HG02642 (cell line): ENCODE results near the gene SLC25A36.
"Not testable (repeated sequence)": the region's sequence is repeated elsewhere in the genome, so short reads cannot be mapped to it uniquely, and the experiment has no call there.

Source experiments
- ATAC-seq: cut with Tn5 transposase; IDR thresholded peaks from one replicate; pipeline ENCODE4 v1.9.1; 2021; ENCODE audit warnings: mild to moderate bottlenecking; ENCODE audit not compliant: unreplicated experiment, poor library complexity

Gene SLC25A36

DNA sequence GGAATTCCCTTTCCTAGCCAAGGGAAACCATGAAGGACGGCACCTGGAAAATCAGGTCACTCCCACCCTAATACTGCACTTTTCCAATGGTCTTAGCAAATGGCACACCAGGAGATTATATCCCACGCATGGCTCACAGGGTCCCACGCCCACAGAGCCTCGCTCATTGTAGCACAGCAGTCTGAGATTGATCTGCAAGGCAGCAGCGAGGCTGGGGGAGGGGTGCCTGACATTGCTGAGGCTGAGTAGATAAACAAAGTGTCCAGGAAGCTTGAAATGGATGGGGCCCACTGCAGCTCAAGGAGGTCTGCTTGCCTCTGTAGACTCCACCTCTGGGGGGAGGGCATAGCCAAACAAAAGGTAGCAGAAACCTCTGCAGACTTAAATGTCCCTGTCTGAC is 46.2 kb downstream of the SLC25A36 start:
- not testable (repeated sequence) for ATAC-seq

DNA sequence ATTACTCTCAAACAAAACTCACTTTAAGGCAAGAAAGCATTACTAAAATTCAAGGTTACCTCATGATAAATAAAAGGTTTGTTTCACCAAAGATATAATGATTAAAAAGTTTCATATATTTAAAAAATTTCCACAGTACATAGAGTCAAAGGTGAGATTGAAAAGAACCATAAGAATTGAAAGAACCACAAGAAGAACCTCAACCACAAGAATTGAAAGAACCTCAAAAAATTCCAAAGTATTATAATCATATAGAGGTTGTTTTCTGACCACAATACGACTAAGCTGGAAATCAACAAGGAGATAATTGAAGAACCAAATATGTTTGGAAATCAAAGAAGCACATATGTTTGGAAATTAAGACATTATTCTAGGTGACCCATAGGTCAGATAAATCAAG is 52.7 kb downstream of the SLC25A36 start:
- ATAC-seq: no peak

DNA sequence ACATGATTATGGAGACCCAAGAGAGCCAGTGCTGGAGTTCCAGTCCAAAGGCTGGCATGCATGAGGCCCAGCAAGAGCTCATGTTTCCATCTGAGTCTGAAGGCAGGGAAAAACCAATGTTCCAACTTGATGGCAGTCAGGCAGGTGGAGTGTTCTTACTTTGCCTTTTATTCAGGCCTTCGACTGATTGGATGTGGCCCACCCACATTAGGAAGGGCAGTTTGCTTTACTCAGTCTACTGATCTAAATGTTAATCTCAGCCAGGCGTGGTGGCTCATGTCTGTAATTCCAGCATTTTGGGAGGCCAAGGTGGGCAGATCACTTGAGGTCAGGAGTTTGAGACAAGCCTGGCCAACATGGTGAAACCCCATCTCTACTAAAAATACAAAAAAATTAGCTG is 53.2 kb downstream of the SLC25A36 start:
- not testable (repeated sequence) for ATAC-seq

DNA sequence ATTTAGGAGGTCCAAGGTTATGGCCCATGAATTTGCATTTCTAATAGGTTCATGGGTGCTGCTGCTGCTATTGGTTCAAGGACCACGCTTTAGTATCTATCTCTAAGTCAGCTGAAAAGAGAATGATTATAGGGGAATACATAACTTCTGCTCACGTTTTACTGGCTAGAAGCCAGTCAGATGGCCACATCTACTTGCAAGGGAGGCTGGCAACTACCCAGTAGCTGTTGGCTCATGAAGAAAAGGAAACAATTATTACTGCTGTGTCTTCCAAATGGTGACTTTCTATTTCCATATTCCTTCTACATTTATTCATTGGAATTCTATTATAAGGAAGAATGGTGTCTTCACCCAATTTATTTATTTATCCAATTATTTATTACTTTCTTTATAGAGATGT is 54.2 kb downstream of the SLC25A36 start:
- no peak for ATAC-seq

DNA sequence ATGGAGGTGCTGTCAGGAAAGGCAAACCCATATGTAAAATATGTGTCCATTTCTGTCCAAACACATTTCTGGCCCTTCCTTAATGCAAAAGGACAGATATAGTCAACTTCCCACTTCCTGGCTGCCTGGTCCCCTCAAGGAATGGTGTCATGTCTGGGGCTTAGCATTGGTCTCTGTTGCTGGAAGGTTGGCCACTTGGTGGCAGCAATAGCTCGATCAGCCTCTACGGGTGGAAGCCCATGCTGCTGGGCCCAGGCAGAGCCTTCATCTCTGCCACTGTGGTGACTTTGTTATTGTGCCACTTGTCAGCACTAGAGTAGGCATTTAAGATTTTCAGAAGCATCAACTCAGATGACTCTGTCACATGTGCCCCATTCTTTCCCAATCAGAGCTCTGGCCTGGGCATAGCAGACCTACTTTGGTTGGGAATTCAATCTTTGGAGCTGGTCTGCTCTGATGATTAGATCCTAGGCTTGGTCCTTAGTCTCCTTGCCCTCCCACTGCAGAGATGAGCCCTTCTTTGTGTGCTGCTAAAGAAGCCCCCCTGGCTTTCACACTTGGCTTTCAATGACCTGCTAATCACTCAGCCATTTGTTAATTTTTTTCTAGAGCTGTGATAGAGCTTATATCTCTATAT is 58.5 kb downstream of the SLC25A36 start:
- peak; percentile 88 for ATAC-seq

DNA sequence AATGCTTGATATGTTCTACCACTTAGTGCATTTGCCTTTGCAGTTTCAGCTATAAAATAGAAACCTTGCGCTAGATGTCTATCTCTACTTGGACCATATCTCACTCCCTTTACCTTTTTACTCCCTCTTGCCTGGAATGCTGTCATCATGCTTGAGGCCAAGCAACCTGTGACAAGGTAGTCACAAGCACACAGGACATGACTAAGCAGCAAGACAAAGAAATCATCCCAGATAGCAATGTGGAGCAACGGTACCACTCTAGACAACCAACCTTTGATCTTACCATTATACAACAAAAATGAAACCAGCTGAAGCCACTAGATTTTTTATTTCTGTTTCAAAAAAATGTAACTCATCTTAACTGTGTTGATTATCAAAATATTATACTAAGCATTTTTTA is 59.0 kb downstream of the SLC25A36 start:
- ATAC-seq: no peak

DNA sequence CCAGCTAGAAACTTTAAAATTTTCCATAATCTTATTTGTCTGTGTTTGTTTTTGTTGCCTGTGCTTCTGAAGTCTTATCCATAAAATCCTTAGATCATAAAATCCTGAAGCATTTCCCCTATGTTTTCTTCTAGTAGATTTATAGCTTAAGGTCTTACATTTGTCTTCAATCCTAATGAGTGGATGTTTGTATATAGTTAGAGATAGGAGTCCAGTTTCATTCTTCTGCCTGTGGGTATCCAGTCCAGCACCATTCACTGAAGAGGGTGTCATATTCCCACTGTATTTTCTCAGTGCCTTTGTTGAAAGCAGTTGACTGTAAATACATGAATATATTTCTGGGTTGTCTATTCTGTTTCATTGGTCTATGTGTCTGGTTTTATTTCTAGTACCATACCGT is 64.7 kb downstream of the SLC25A36 start:
- ATAC-seq: no peak

DNA sequence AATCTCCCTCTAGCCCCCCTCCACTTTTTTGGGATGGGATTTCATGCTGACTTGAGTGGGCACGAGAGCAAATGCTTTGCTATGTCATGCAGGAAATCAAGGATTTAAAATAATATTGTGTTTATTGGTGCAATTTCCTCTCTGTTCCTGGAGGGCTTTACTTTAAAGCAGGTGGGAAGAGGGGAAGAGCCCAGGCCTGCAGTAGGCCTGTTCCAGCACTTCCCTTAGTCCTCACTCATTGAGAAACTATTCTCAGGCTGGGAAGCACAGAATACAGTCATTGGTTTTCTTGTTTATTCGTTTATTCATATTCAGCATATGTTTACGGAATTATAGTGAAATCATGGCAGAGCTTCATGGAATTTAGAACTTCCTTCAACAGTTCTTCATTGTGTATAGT is 67.9 kb downstream of the SLC25A36 start:
- ATAC-seq: no peak

DNA sequence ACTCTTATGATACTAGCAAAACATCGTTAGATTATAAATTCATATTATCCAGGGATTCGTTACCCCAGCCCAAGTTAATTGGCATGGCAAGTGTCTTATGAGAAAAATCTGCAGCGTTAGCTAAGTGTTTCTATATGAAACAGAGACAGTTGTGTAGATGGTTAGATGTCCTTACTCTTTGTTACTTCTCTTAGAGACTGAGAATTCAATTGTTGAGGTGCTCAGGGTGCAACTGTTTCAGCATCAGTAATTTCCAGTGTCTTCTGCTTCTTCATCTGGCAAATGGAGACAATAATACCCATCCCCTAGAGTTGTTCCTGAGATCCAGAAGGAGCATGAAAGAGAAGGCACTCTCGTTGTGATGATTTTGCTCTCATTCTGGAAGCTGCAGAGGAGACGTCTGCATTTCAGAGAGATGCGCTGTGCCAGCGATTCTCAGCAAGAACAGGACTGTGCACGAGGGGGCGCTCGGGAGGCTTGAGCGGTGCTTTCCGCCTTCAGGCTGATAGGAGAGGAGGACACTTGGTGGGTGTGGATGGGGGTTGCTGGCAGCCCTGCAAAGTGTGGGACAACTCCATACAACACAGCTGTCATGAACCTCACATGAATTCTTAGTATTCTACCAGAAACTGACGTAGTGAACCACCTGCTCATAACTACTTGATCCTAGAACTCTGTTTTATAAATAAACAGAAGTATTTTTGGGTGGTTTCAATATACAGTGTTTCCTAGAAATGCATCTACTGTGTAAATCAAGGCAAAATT is 69.8 kb downstream of the SLC25A36 start:
- peak; percentile 80 for ATAC-seq

DNA sequence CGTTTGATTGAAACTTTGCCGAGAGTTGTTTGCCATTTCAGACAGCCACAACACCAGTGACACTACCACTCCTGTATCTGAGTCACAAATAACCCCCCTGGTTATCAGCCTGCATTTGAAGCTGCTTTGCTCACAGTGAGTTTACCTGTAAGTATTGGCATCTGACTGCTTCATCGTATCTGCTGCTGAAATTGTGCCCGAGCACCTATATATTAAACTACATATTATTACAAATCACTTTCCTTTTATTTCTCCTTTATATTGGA is 70.3 kb downstream of the SLC25A36 start:
- no peak for ATAC-seq

DNA sequence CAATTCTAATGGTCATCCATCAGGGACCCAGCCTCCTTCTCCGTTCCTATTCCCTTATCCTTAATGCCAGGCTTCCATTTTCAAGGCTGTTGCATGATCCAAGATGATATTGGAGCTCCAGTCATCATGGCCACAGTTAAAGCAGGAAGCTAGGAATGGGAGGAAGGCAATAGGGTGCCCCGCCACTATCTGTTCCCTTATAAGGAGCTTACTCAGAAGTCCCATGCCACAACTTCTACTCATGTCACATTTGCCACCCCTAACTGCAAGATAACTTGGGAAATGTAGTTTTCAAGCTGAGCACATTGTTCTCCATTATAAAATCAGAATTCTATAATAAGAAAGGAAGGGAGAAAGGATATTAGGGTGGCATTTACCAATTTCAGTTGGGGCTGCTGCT is 70.9 kb downstream of the SLC25A36 start:
- ATAC-seq: no peak

DNA sequence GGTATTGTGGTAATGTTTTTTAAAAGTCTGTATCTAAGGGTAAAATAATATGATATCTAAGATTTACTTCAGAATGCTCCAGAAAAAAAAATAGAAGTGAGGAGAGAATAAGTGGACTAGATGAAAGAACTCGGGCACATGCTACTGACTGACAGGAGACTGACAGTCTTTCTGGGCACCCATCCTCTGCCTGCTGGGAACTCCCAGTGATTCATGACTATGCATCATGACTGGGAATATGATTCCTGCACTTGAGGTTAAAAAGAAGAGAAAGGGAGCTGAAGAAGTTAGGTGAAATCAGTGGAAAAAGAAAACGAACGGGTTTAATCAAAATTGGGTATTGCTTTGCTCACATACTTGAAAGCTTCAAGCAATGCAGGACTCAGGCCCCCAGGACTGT is 73.8 kb downstream of the SLC25A36 start:
- no peak for ATAC-seq

DNA sequence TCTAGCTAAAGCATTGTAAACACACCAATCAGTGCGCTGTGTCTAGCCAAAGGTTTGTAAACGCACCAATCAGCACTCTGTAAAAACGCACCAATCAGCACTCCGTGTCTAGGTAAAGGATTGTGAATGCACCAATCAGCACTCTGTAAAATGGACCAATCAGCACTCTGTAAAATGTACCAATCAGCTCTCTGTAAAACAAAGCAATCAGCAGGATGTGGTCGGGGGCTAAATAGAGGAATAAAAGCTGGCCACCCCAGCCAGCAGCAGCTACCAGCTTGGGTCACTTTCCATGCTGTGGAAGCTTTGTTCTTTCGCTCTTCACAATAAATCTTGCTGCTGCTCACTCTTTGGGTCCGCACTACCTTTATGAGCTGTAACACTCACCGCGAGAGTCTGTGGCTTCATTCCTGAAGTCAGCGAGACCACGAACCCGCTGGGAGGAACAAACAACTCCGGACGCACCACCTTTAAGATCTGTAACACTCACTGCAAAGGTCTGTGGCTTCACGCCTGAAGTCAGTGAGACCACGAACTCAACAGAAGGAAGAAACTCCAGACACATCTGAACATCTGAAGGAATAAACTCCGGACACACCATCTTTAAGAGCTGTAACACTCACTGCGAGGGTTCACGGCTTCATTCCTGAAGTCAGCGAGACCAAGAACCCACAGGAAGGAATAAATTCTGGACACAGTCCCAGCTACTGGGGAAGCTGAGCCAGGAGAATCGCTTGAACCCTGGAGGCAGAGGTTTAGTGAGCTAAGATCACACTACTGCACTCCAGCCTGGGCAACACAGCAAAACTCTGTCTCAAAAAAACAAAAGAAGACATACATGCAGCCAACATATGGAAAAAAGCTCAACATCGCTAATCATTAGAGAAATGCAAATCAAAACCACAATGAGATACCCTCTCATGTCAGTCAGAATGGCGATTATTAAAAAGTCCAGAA is 76.0 kb downstream of the SLC25A36 start:
- ATAC-seq: not testable (repeated sequence)

DNA sequence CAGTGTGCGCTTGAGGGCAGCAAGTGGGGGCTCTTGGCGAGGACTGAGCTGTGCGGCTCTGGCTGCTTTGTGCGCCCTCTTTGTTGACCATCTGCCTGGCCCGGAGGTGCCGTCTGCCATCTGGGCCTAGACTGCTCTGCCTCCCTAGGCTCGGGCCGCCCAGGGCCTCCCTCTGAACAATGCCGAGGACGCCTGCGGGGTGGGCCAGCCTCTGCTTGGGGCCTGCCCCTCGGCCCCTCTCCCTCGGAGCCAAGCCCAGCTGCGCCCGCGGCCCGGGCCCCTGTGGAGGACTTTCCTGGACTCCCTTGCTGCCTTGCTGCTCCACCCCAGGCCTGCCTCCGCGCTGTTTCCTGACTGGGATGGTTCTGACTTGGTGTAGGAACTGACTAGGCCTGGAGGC is 77.6 kb downstream of the SLC25A36 start:
- ATAC-seq: no peak

DNA sequence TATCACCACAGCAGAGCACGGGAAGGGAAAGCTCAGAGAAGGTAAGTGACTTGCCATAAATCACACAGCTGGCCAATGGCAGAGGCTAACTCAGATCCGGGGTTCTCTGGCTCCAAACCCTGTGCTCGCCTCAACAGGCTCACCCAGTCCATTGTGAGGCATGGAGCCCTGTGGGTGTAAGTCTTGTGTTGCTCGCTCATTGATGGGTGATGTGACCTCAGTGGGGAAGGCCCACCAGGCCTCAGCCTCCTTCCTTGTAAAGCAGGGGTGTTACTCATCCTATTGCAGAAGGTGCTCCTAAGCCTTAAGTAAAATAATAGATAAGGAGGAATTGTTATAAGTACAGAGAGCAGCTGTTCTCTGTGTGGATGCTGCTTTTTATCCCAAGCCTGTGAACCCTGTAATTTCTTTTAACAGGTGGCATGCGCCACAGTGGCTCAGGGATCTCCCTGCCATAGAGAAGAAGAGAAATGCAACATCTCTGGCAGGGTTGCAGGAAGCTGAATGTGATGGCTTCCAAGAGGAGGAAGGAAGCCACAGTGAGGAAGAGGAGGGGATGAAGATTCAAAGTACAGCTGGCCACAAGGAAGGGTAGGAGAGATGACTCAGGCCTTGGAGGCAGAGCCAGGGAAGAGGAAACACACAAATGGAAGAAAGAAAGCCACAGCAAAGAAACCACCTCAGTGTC is 78.7 kb downstream of the SLC25A36 start:
- ATAC-seq: no peak

DNA sequence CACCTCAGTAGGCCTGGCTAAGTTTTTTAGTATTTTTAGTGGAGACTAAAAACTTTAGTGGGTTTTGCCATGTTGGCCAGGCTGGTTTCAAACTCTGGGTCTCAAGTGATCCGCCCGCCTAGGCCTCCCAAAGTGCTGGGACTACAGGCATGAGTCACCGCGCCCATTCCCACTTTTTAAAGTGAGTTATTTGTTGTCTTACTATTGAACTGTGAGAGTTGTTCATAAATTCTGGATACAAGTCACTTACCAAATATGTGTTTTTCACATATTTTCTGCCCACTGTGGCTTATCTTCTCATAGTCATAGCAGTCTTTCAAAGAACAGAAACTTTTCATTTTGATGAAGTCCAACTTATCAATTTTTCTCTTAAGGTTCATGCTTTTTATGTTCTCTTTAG is 79.6 kb downstream of the SLC25A36 start:
- no peak for ATAC-seq
